ENCODE measurements around the gene CDC42BPA.
"Not testable (repeated sequence)": the region's sequence is repeated elsewhere in the genome, so short reads cannot be mapped to it uniquely, and the experiment has no call there.

DNA sequence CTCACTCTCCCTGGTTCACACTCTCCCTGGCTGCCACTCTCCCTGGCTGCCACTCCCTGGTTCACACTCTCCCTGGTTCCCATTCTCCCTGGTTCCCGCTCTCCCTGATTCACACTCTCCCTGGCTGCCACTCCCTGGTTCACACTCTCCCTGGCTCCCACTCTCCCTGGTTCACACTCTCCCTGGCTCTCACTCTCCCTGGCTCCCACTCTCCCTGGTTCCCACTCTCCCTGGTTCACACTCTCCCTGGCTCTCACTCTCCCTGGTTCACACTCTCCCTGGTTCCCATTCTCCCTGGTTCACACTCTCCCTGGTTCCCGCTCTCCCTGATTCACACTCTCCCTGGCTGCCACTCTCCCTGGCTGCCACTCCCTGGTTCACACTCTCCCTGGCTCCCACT is 362.4 kb downstream of the CDC42BPA start:
- not testable (repeated sequence) for TF ChIP-seq SMC3 (conservative IDR thresholded peaks at IDR 0.05; ENCODE audit: poor library complexity); RAD21 (conservative IDR thresholded peaks at IDR 0.05); REST (IDR thresholded peaks at IDR 0.05; ENCODE audit: borderline replicate concordance); POLR2AphosphoS5 (IDR thresholded peaks at IDR 0.05); EZH2 (IDR thresholded peaks at IDR 0.05; ENCODE audit: borderline replicate concordance, insufficient read depth, low read length, poor library complexity, severe bottlenecking); EP300 (conservative IDR thresholded peaks at IDR 0.05; ENCODE audit: poor library complexity, severe bottlenecking); TAF1 (IDR thresholded peaks at IDR 0.05; ENCODE audit: low read depth)
- TF ChIP-seq, protein P1, sequence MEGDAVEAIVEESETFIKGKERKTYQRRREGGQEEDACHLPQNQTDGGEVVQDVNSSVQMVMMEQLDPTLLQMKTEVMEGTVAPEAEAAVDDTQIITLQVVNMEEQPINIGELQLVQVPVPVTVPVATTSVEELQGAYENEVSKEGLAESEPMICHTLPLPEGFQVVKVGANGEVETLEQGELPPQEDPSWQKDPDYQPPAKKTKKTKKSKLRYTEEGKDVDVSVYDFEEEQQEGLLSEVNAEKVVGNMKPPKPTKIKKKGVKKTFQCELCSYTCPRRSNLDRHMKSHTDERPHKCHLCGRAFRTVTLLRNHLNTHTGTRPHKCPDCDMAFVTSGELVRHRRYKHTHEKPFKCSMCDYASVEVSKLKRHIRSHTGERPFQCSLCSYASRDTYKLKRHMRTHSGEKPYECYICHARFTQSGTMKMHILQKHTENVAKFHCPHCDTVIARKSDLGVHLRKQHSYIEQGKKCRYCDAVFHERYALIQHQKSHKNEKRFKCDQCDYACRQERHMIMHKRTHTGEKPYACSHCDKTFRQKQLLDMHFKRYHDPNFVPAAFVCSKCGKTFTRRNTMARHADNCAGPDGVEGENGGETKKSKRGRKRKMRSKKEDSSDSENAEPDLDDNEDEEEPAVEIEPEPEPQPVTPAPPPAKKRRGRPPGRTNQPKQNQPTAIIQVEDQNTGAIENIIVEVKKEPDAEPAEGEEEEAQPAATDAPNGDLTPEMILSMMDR (IDR thresholded peaks at IDR 0.05; ENCODE audit: poor library complexity, severe bottlenecking) = not testable (repeated sequence)
